HG02938 (cell line): ENCODE measurements around the gene NEURL1B.
"Not testable (repeated sequence)": the region's sequence is repeated elsewhere in the genome, so short reads cannot be mapped to it uniquely, and the experiment has no call there.

Experiments used
- ATAC-seq: cut with Tn5 transposase; IDR thresholded peaks from one replicate; pipeline ENCODE4 v1.9.1; 2021; ENCODE audit warnings: mild to moderate bottlenecking, moderate library complexity; ENCODE audit not compliant: unreplicated experiment

Gene NEURL1B

GRCh38 chr5:172648013-172648381 is 6.9 kb downstream of the NEURL1B start:
- no peak for ATAC-seq

- ATAC-seq: no peak
These were observed 7.7 kb downstream of the NEURL1B start for GRCh38 chr5:172648755-172649154.

GRCh38 chr5:172656496-172656895 is 15.4 kb downstream of the NEURL1B start:
- not testable (repeated sequence) for ATAC-seq

GRCh38 chr5:172657524-172658233 is 16.6 kb downstream of the NEURL1B start:
- ATAC-seq: not testable (repeated sequence)

DNA sequence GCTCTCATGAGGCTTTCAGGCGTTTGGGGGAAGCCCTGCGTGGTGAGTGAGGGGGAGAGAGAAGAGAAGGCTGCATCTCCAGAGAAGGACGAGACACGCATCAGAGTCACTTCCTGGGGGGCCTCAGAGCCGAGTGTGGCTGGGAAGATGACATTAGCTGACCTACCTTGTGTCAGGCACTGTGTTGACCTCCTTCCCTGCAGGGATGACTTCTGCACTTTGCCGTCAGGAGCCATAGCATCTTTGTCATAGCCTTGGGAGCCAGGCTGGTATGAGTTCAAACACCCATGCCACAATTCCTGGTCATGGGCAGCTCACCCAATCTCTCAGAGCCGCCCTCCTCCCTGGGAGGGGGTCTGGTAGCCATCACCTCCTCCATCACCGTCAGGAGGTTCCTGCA is 17.3 kb downstream of the NEURL1B start:
- ATAC-seq: no peak

- ATAC-seq: no peak
These were observed 18.0 kb downstream of the NEURL1B start for GRCh38 chr5:172658961-172659501.

DNA sequence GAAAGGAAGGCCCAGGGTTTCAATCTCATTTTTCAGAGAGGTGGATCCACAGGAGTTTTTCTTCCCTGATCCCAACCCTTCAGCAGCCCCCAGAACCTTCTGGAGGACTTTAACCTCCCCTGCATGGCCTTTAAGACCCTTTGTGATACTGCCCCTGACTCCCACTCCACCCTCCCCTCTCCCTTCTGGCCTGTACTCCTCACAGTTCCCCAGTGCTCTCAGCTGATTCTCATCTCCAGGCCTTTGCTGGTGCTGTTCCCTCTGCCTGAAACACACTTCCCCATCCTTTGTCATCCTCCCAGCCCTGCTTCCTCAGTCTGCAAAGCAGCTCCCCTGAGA is 18.5 kb downstream of the NEURL1B start:
- no peak for ATAC-seq

DNA sequence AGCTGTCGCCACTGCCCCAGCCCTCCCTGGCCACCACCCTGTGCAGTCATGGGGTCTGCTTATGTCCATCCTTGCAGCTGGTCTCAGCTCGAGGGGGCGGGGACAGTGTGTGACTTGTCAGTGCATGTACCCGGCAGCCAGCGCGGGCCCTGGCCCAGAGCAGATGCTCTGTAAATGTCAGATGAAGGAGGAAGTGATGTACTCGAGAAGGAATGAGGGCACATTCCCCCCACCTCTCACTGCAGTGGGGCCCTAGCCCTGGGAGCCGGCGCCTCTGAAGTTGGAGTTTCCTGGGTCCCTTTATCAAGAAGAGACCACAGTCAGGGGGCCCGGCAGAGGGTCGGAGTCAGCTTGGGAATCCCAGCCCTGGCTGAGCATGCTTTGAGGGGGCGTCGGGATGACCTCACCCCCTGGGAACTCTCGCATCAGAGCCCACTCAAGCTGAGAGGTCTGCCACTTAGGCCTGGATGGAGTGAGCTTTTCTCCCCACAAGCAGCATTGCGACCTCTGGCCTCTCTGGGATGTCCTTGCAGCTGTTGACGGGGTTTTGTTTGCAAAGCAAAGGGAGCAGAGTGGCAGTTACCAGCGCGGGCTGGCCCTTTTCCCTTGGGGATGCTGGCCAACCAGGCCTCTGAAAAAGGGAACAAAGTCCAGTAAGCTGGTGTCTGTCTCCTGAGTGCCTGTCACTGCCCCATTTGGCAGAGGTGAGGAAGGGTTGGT is 19.0 kb downstream of the NEURL1B start:
- no peak for ATAC-seq

GRCh38 chr5:172660974-172661373 is 19.9 kb downstream of the NEURL1B start:
- ATAC-seq: no peak

DNA sequence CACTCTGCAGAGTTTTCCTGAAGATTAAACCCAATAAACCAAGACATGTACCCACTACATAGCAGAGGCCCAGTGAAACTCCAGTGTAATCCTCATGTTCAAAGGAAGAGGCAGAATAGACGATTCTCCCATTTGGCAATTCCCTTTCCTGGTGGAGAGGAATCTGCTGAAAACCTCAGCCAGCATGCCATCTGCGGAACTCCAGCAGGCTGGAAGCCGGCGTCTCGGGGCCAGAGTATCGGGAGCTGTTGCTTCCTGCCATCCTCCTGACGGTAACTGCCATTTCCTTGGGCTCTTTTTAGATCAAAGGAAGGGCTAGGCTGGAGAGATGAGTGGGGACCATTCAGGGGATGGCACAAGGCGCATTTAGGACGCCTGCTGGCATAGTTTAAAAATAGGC is 20.5 kb downstream of the NEURL1B start:
- ATAC-seq: no peak

DNA sequence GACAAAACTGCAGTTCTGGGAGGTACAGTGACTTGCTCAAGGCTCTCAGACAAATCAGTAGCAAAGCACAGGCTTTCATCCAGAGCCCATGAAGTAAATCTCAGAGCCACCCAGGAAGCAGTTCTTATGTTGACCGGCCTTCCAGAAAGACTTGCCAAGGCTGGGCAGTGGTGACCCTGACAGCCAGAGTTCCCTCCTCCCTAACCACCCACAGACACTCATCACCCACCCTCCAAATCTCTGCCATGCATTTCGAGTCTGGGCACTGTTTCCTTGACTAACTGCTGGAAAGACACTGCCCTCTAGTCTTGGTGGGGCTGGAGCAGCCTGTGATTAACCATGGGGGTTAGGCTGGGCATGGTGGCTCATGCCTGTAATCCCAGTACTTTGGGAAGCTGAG is 21.5 kb downstream of the NEURL1B start:
- ATAC-seq: no peak

DNA sequence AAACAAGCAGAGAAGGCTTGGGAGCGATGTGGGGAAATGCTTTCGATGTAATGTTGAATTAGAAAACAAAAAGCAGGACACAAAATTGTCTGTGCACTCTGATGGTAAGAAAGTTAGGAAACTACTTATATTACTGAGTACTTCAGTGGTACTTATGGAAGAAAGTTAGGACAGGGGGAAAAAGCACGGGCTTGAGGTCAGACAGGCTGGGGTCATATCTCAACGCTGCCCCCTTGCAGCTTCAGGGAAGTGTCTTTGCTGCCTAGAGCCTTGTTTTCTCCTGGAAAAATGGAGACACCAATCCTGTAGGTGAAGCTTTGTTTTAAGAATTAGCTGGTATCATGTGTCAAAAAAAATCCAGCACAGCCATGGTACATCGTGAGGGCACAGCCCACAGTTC is 23.0 kb downstream of the NEURL1B start:
- no peak for ATAC-seq

DNA sequence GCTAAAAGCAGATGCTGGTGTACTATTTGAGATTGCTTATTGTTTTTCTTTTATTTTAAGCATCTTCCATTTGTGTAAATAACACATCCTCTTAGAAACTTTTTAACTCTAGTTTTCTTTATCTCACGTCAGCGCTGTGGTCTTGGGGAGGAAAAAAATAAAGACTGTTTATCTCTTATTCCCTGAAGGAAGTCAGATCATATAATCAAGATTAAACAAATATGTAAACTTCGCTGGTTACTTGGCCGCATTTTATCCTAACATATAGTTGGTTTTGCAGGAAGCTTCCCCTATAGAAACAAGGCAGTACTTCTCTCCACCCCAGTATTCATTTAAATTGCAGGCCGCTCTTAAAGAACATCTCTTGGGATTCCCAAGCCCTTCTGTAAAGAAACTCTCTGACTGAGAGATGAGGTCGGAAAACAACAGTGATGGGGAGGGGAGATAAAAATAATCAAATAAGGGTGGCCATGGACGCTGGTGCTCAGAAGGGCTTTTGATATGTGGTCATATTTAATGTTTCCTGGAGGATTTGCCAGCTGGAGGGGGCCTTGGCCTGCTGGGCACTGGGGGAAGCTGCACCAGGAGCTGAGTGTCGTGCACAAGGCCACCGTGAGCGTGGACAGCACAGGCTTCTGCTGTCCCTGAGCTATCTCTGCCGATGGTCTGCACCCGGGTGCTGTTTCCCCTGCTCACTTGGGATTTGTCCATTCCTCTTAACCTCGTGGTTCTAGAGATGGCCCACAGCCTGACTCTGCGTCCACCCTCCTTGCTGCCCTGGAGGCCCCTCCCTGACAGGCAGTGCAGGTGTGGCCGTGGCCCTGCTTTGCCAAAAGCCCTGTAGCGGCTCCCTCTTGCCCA is 23.8 kb downstream of the NEURL1B start:
- ATAC-seq: no peak

GRCh38 chr5:172666251-172666650 is 25.2 kb downstream of the NEURL1B start:
- ATAC-seq: no peak

DNA sequence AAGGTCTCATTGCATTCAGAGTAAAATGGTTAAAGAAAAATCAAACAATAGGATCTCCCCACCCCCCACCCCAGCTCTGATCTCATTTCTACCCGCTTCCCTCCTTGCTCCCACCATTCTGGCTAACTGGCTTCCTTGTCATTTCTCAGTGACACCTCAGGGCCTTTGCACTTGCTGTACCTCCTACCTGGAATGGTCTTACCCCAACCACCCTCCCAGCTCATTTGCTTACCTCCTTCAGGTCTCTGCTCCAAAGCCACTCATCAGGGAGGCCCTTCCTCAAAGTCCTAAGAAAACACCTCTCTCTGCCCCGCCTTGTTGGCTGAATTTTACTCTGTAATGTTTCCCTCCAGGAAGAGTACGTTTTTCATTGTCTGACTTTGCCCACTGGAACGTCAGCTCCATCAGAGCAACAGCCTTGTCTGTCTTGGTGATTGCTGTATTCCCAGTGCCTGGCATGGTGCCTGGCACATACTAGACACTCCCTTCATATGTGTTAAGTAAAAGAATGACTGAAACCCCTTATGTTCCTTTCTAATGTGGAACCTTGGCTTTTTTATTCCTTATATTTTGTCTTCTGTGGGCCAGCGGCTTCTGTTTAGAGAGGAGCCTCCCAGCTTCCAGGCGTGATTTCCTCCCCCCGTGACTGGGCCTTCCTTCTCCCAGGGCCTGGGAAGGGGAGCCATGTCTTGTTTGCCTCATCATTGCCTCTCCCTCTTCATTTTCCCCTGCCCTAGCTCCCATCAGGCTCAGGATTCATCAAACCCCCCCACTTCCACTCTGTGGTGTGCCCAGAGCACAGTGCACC is 26.9 kb downstream of the NEURL1B start:
- ATAC-seq: no peak

GRCh38 chr5:172668594-172669071 is 27.6 kb downstream of the NEURL1B start:
- ATAC-seq: no peak

GRCh38 chr5:172669386-172670004 is 28.4 kb downstream of the NEURL1B start:
- ATAC-seq: no peak

GRCh38 chr5:172670005-172670402 is 28.9 kb downstream of the NEURL1B start:
- ATAC-seq: no peak

DNA sequence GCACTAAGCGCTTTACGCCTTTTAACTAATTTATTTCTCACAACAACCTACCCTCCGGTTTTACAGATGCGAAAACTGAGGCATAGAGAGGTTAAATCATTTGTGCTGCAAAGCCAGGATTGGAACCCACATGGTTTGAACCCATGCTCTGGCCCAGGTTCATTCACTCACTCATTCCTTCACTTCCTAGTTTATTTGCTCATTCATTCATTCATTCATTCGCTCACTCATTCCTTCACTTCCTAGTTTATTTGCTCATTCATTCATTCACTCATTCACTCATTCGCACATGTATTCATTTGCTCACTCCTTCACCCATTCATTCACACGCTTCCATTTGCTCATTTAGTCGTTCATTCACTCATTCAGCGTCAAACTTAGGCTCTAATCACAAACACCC is 29.4 kb downstream of the NEURL1B start:
- no peak for ATAC-seq

DNA sequence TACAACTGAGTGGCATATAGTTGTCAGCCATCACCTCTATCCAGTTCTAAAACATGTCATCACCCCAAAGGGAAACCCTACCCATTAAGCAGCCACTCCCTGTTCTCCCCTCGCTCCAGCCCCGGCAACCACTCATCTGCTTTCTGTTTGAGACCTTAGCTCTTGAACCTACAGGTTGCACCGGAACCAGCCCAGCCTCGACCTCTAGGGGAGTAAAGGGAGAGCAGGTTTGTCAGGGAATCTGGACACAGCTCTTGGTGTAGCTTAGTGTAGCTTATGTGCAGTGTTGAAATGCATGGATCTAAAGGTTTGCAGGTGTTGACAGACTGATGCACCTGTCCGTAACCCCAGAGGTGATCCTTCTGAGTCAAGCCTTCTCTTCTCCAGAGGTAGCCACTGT is 30.0 kb downstream of the NEURL1B start:
- no peak for ATAC-seq
